ENCODE results near the gene ICOS.

Gene ICOS

DNA sequence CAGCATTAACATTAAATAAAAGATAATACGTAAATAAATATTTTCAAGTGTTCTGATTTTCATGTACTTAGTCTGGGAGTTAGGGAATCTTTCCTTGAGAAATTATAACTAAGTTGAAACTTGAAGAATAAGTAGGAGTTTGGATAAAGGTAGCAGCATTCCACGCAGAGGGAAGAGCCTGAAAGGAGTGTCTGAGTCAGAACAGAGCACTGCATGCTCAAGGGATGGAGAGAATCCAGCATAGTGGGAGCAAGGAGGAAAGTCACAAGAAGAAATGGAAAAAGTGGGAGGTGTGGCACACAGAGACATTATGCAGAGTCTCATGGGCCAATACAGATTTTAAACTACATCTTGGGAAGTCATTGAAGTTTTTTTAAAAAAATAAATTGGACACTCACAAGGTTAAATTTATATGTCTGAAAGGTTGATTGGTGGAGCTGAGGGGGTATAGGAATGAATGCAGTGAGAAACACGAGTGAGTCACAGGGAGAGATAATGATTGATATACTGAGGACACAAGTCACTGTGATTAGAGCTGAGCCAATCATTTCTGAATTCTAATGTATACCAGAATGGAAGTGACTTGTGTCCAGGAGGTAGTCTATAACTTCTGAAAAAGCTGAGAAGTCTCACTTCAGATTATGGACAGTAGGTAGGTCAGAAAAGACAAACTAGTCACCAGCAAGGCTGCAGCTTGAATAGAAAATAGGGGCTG lies 66.9 kb downstream of the ICOS start:
- Histone ChIP-seq H3K4me3 (ENCODE audit: low read depth, low read length) (no peak overlapping the region), H3K27me3 (no peaks in the 10 kb centered on the region), H3K36me3 (no peaks in the 10 kb centered on the region), H3K4me1 (no peaks in the 10 kb centered on the region), H3K9me3 (no peaks in the 10 kb centered on the region)
- DNase-seq = no peak
- TF ChIP-seq, protein P1, sequence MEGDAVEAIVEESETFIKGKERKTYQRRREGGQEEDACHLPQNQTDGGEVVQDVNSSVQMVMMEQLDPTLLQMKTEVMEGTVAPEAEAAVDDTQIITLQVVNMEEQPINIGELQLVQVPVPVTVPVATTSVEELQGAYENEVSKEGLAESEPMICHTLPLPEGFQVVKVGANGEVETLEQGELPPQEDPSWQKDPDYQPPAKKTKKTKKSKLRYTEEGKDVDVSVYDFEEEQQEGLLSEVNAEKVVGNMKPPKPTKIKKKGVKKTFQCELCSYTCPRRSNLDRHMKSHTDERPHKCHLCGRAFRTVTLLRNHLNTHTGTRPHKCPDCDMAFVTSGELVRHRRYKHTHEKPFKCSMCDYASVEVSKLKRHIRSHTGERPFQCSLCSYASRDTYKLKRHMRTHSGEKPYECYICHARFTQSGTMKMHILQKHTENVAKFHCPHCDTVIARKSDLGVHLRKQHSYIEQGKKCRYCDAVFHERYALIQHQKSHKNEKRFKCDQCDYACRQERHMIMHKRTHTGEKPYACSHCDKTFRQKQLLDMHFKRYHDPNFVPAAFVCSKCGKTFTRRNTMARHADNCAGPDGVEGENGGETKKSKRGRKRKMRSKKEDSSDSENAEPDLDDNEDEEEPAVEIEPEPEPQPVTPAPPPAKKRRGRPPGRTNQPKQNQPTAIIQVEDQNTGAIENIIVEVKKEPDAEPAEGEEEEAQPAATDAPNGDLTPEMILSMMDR (IDR thresholded peaks at IDR 0.05; ENCODE audit: low read depth, low read length) = no peak

DNA sequence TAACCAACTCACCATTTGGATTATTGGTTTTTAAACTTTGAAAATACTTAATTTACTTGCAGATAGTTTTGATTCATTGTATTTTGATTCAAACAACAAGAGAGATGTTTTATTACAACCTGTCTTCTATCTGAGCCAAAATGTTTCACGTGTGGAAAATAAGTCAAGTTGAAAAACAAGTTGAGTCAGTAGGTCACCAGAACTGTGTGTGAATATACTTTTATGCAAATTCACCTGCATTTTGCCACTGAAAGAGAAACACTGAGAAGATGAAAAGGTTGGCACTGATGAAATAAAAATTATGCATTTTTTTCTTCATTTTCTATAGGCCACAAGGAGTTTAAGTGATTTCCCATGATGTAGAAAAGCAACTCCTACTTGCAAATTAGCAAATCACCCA lies 68.3 kb downstream of the ICOS start:
- H3K4me3 ChIP-seq (ENCODE audit: low read depth, low read length) = no peak overlapping the region
- no peaks in the 10 kb centered on the region for H3K27me3 ChIP-seq
- no peak for DNase-seq
- no peaks in the 10 kb centered on the region for H3K36me3 ChIP-seq
- H3K4me1 ChIP-seq = peaks cover 2% of the 10 kb centered on the region
- TF ChIP-seq, protein P1 (IDR thresholded peaks at IDR 0.05; ENCODE audit: low read depth, low read length) = no peak
- no peaks in the 10 kb centered on the region for H3K9me3 ChIP-seq

DNA sequence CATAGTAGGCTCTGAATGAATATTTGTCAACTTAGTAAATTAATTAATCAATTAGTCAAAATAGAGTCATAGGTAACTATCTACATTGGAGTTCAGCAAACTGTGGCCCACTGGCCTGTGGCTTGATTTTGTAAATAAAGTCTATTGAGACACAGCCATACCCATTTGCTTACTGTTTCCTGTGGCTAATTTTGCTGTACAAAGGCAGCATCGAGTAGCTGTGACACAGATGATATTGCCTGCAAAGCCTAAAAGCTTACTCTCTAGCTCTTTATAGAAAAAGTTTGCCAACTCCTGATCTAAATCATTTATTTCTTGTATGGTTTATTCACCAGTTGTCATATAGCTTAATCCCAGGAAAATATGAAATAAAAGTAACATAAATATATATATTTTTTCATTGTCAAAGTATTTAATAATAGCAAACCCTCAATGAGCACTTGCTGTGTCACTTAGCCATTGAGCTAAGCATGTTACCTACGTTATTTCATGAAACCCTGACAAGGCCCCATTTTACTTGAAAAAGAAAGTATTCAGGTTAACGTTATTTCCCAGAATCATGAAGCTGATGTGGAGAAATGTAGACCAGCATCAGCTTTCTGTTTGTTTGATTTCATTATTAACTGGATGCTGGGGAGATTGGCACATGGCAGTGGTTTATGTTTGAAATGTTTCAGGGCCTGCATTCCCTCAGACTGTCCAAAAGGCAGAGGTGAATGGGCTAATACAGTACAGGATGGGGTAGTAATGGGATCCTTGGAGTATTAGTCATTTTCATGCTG lies 69.6 kb downstream of the ICOS start:
- peaks cover 14% of the 10 kb centered on the region for H3K4me1 ChIP-seq
- H3K27me3 ChIP-seq = no peaks in the 10 kb centered on the region
- no peak for DNase-seq
- H3K36me3 ChIP-seq = no peaks in the 10 kb centered on the region
- no peaks in the 10 kb centered on the region for H3K9me3 ChIP-seq
- H3K4me3 ChIP-seq (ENCODE audit: low read depth, low read length) = no peak overlapping the region
- TF ChIP-seq, protein P1 (IDR thresholded peaks at IDR 0.05; ENCODE audit: low read depth, low read length) = no peak

DNA sequence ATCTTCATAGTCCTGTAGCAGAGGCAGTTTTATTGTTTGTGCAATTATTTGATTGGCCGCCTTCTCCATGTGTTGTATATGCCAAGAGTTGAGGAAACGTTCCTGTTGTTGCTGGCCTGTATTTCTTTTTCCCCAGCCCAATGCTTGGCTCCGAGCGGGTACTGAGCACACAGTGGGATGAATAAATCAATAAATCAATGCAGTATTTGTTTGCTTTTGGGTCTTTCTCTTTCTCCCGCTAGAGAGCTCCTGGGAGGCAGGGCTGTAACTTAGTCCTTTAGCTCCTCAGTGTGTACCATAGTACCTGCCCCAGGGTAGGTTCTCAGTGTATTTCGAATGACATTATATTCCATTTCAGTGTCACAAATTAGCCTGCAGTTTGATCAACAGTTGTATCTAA lies 71.8 kb downstream of the ICOS start:
- Histone ChIP-seq H3K9me3 (no peaks in the 10 kb centered on the region), H3K36me3 (no peaks in the 10 kb centered on the region), H3K4me3 (ENCODE audit: low read depth, low read length) (no peak overlapping the region), H3K27me3 (no peaks in the 10 kb centered on the region), H3K4me1 (peaks cover 28% of the 10 kb centered on the region)
- TF ChIP-seq, protein P1 (IDR thresholded peaks at IDR 0.05; ENCODE audit: low read depth, low read length) = no peak
- no peak for DNase-seq

DNA sequence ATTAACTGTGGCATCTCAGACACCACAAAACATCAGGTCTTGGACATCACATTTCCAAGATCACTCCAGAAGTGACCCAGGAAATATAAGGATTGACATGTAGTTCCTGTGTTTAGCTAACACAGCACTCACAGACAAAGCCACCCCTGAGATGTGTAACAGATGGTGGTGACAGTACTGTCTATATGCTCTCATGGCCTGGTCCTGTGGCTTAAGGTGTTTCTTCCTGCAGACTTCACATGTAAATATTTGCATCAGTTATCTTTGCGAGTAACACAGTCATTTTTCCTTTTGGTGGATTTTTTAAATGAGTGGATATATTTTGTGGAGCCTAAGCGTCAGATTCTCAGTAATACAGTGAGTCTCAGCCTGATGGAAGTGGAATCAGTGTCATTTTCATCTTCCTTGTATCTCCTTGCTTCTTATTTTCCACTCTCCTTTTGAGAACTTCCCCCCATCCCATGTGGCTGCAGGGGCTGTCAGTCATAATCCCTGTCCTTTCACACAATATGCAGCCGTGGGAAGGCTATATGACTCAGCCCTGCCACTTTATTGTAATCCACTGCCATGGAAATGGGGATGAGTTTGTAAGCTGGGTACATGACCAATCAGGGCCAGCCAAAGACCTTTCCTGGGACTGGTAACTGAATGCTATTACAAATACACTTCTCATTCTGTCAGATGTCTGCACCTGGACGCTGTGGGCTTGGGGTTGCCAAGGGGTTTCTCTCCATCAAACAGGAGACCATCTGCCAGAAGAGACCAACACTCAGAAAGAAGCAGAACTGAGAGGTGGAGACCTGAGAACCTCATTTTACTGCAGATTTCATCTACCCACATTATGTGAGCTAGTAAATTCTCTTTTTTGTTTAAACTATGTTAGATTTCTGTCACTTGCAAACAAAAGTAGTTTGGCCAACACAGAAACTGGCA lies 74.3 kb downstream of the ICOS start:
- Histone ChIP-seq H3K4me3 (ENCODE audit: low read depth, low read length) (no peak overlapping the region), H3K27me3 (no peaks in the 10 kb centered on the region), H3K36me3 (no peaks in the 10 kb centered on the region), H3K4me1 (peaks cover 28% of the 10 kb centered on the region), H3K9me3 (no peaks in the 10 kb centered on the region)
- TF ChIP-seq, protein P1 (IDR thresholded peaks at IDR 0.05; ENCODE audit: low read depth, low read length) = no peak
- DNase-seq = no peak

Measured in BE2C (cell line).